ENCODE measurements around the gene GDPGP1. TPM values are rescaled to one million over a fixed set of nuclear protein-coding genes. Genes with fewer than 3 reads are reported as not detected.
A peak's percentile ranks its signal among the peaks of the same experiment; 100 is the strongest.

The GDPGP1 gene
- polyA plus RNA-seq, 2 of the 4 experiments (the other 2 are of a cell fraction) = 4.4 to 5.7 TPM

GRCh38 chr15:90233387-90234095 lies 468 bp upstream of the GDPGP1 start, which contains the start of gene CIB1:
TSS of gene CIB1 (minus strand) at chr15:90233941. CDS start at chr15:90233885, 56 bp downstream.
- FAIRE-seq = no peak
- POLR2A ChIA-PET = interaction anchor here (0.6 to 2.3 kb wide), 26 partner anchors 10 to 340 kb away, joined by 3 to 24 read pairs (median 5); partner anchors contain the start of genes AP3S2, ARPIN, IDH2 and NGRN
- no peak for TF ChIP-seq HEYL (CRISPR knock-in tag; IDR thresholded peaks at IDR 0.05)
- TF ChIP-seq POLR2AphosphoS2 (conservative IDR thresholded peaks at IDR 0.05; ENCODE audit: low read length) = no peak
- TF ChIP-seq SREBF2 (IDR thresholded peaks at IDR 0.05) = no peak
- TF ChIP-seq ZFP36 (IDR thresholded peaks at IDR 0.05; ENCODE audit: borderline replicate concordance, partially characterized antibody) = peak; percentile 59
- peak; percentile 72 for TF ChIP-seq PHF8 (IDR thresholded peaks at IDR 0.05; ENCODE audit: borderline replicate concordance, low read depth)
- TF ChIP-seq EHMT2 (IDR thresholded peaks at IDR 0.05; ENCODE audit: low read depth) = no peak
- no peak for TF ChIP-seq FOXS1 (CRISPR knock-in tag; IDR thresholded peaks at IDR 0.05)
- peak; percentile 7; the same call in 1 of the 2 replicates for TF ChIP-seq GATA3 (IDR thresholded peaks at IDR 0.05; ENCODE audit: borderline replicate concordance)
- TF ChIP-seq BHLHE40 (IDR thresholded peaks at IDR 0.05; ENCODE audit: low read depth, low read length) = no peak
- no peak; the same call in none of the 3 replicates for TF ChIP-seq CTCF (IDR thresholded peaks at IDR 0.05)
- no peak for TF ChIP-seq JUNB (IDR thresholded peaks at IDR 0.05)
- TF ChIP-seq SMC3 (IDR thresholded peaks at IDR 0.05) = peak; percentile 58; the same call in 1 of the 3 replicates
- TF ChIP-seq RARB (CRISPR knock-in tag; IDR thresholded peaks at IDR 0.05) = no peak
- TF ChIP-seq HDAC2 (IDR thresholded peaks at IDR 0.05) = no peak
- no peak for TF ChIP-seq RAD21 (conservative IDR thresholded peaks at IDR 0.05 in 1 of 2, IDR thresholded peaks at IDR 0.05 in 1 of 2)
- no peak for TF ChIP-seq FOSB (CRISPR knock-in tag; IDR thresholded peaks at IDR 0.05)
- TF ChIP-seq CHD4 (IDR thresholded peaks at IDR 0.05; ENCODE audit: borderline replicate concordance) = no peak
- TF ChIP-seq MAFK (IDR thresholded peaks at IDR 0.05; ENCODE audit: partially characterized antibody) = no peak
- peak in 1 of 2 experiments; percentile 85; a peak in 3 of 5 replicates for TF ChIP-seq JUN (IDR thresholded peaks at IDR 0.05)
- TF ChIP-seq ZSCAN20 (CRISPR knock-in tag; IDR thresholded peaks at IDR 0.05) = no peak
- TF ChIP-seq NR3C1 (IDR thresholded peaks at IDR 0.05) = no peak
- TF ChIP-seq NFE2L2 (conservative IDR thresholded peaks at IDR 0.05; ENCODE audit: low read length) = no peak
- TF ChIP-seq USF2 (IDR thresholded peaks at IDR 0.05) = no peak
- TF ChIP-seq CHD2 (IDR thresholded peaks at IDR 0.05; ENCODE audit: low read length, partially characterized antibody) = no peak
- no peak for TF ChIP-seq CBX2 (IDR thresholded peaks at IDR 0.05; ENCODE audit: borderline replicate concordance, low read depth)
- no peak for TF ChIP-seq CBX8 (IDR thresholded peaks at IDR 0.05)
- TF ChIP-seq MAZ (IDR thresholded peaks at IDR 0.05; ENCODE audit: borderline replicate concordance, low read depth, low read length) = no peak
- no peak; the same call in 1 of the 2 replicates for TF ChIP-seq HMGXB4 (CRISPR knock-in tag; IDR thresholded peaks at IDR 0.05; ENCODE audit: borderline replicate concordance)
- TF ChIP-seq EHF (CRISPR knock-in tag; IDR thresholded peaks at IDR 0.05) = no peak
- peak; percentile 57; the same call in 1 of the 3 replicates for TF ChIP-seq BCL3 (IDR thresholded peaks at IDR 0.05)
- TF ChIP-seq RFX5 (IDR thresholded peaks at IDR 0.05) = no peak
- no peak for TF ChIP-seq REST (IDR thresholded peaks at IDR 0.05)

More at GRCh38 chr15:90233387-90234095, 468 bp upstream of the GDPGP1 start, which contains the start of gene CIB1:
- Histone ChIP-seq H3K4me2 (peak within 1 kb of the TSS; percentile 93), H3K4me1 (peaks cover 26% of the 10 kb centered on the region), H3K4me3 (peak within 1 kb of the TSS; percentile 85), H3K27ac (peak within 1 kb of the TSS; percentile 86 to 90), H3K9me3 (no peaks in the 10 kb centered on the region)
- CTCF ChIA-PET = interaction anchor here (0.6 to 36.4 kb wide), 30 partner anchors 9 to 493 kb away, joined by 3 to 732 read pairs (median 4); partner anchors contain the start of genes AP3S2, SEMA4B and TTLL13
- DNase-seq (ENCODE audit: low read depth in 1 of 2, low spot score in 1 of 2) = peak; percentile 85 to 97
- peak; percentile 84 to 92 for ATAC-seq
- WGBS (ENCODE audit: missing lambda C conversion rate) = 1% methylated on average over 17 of the region's 63 CpGs
